ENCODE measurements around the gene KLF15.
A peak's percentile ranks its signal among the peaks of the same experiment; 100 is the strongest.

The KLF15 gene

GRCh38 chr3:126358816-126359181 lies 1.6 kb upstream of the KLF15 start:
- Histone ChIP-seq H3K9me2 (replicated peaks; ENCODE audit: control insufficient read depth, low read length) (no peaks in the 10 kb centered on the region), H3K27ac (ENCODE audit: low read depth, low read length) (no peak overlapping the region), H3K4me3 (ENCODE audit: low read length) (no peak overlapping the region), H3K27me3 (ENCODE audit: control insufficient read depth, low read length) (peaks cover 24% of the 10 kb centered on the region), H4K20me1 (ENCODE audit: control insufficient read depth, insufficient read depth, low read depth, low read length) (no peaks in the 10 kb centered on the region), H3K4me2 (ENCODE audit: low read length) (no peak overlapping the region), H3K9me3 (ENCODE audit: control insufficient read depth, insufficient read depth, low read length) (no peaks in the 10 kb centered on the region), H3K4me1 (ENCODE audit: control insufficient read depth, low read length) (peaks cover 49% of the 10 kb centered on the region), H3F3A (ENCODE audit: control insufficient read depth, insufficient read depth) (peaks cover 8% of the 10 kb centered on the region), H3K36me3 (ENCODE audit: control insufficient read depth, low read length) (no peaks in the 10 kb centered on the region), H3K79me2 (ENCODE audit: control insufficient read depth, low read length) (no peaks in the 10 kb centered on the region)
- TF ChIP-seq, protein P1, sequence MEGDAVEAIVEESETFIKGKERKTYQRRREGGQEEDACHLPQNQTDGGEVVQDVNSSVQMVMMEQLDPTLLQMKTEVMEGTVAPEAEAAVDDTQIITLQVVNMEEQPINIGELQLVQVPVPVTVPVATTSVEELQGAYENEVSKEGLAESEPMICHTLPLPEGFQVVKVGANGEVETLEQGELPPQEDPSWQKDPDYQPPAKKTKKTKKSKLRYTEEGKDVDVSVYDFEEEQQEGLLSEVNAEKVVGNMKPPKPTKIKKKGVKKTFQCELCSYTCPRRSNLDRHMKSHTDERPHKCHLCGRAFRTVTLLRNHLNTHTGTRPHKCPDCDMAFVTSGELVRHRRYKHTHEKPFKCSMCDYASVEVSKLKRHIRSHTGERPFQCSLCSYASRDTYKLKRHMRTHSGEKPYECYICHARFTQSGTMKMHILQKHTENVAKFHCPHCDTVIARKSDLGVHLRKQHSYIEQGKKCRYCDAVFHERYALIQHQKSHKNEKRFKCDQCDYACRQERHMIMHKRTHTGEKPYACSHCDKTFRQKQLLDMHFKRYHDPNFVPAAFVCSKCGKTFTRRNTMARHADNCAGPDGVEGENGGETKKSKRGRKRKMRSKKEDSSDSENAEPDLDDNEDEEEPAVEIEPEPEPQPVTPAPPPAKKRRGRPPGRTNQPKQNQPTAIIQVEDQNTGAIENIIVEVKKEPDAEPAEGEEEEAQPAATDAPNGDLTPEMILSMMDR (IDR thresholded peaks at IDR 0.05; ENCODE audit: low read depth, low read length, poor library complexity, severe bottlenecking): no peak
- no peak for TF ChIP-seq EZH2phosphoT487 (IDR thresholded peaks at IDR 0.05; ENCODE audit: borderline replicate concordance, low read length)

- Histone ChIP-seq H3K4me2 (ENCODE audit: low read length) (peak overlapping the region; percentile 100), H3K4me3 (ENCODE audit: low read length) (peak overlapping the region; percentile 79)
- TF ChIP-seq, protein P1 (IDR thresholded peaks at IDR 0.05; ENCODE audit: low read depth, low read length, poor library complexity, severe bottlenecking): no peak
- TF ChIP-seq EZH2phosphoT487 (IDR thresholded peaks at IDR 0.05; ENCODE audit: borderline replicate concordance, low read length): no peak
Measured at GRCh38 chr3:126358038-126358815, 1.0 kb upstream of the KLF15 start.

DNA sequence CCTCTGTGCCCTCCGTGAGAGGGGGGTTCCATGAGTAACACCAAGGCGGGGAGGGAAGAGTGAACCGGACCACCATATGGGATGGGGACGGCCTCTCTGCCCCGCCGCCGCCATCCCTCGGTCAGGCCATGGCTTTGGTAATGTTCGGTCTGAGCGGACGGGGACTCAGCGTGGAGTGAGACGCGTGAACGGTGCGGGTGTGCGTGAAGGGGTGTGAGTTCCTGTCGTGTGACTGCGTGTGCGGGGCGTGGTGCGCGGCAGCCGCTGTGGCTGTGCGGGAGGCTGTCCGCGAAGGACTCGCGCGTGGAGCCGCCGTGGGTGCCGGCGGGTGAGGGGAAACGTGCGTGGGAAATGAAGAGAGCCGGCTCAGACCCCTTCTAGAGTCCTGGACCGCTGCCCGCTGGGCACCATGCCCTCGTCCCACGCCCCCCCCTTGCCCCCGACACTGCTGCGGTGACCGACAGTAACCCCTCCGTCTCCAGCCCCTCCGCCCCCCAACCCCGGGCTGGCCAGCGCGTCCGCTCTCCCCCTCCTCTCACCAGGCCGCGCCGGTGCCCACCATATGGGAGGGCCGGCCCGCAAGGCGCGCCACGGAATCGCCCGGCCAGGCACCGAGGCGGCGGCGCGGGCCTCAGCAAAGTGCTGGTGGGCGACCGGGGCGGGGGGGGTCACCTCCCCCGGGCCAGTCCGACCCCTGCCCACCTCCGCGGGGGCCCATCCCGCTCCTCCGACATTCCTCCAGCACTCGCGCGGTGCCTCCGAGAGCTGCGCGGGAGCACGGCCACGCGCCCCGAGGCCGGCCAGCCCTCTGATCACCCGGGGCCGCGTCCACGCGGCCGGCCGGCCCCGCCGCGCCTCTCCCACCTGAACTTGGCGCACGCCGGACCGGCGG lies 589 bp downstream of the KLF15 start:
- Histone ChIP-seq H3K4me2 (ENCODE audit: low read length) (peak overlapping the region; percentile 97), H3K4me3 (ENCODE audit: low read length) (peak overlapping the region; percentile 77), H3K27ac (ENCODE audit: low read depth, low read length) (peak overlapping the region; percentile 94)

More at GRCh38 chr3:126358038-126358815, 1.0 kb upstream of the KLF15 start:
- Histone ChIP-seq H3K27me3 (ENCODE audit: control insufficient read depth, low read length) (peaks cover 24% of the 10 kb centered on the region), H3K4me1 (ENCODE audit: control insufficient read depth, low read length) (peaks cover 49% of the 10 kb centered on the region), H4K20me1 (ENCODE audit: control insufficient read depth, insufficient read depth, low read depth, low read length) (no peaks in the 10 kb centered on the region), H3K36me3 (ENCODE audit: control insufficient read depth, low read length) (no peaks in the 10 kb centered on the region), H3K9me3 (ENCODE audit: control insufficient read depth, insufficient read depth, low read length) (no peaks in the 10 kb centered on the region), H3K79me2 (ENCODE audit: control insufficient read depth, low read length) (no peaks in the 10 kb centered on the region), H3K27ac (ENCODE audit: low read depth, low read length) (no peak overlapping the region), H3F3A (ENCODE audit: control insufficient read depth, insufficient read depth) (peaks cover 8% of the 10 kb centered on the region), H3K9me2 (replicated peaks; ENCODE audit: control insufficient read depth, low read length) (no peaks in the 10 kb centered on the region)

More for the DNA sequence above, 589 bp downstream of the KLF15 start:
- Histone ChIP-seq H3K36me3 (ENCODE audit: control insufficient read depth, low read length) (no peaks in the 10 kb centered on the region), H3K9me3 (ENCODE audit: control insufficient read depth, insufficient read depth, low read length) (no peaks in the 10 kb centered on the region), H3F3A (ENCODE audit: control insufficient read depth, insufficient read depth) (peaks cover 8% of the 10 kb centered on the region), H3K27me3 (ENCODE audit: control insufficient read depth, low read length) (peaks cover 24% of the 10 kb centered on the region), H4K20me1 (ENCODE audit: control insufficient read depth, insufficient read depth, low read depth, low read length) (no peaks in the 10 kb centered on the region), H3K9me2 (replicated peaks; ENCODE audit: control insufficient read depth, low read length) (no peaks in the 10 kb centered on the region), H3K79me2 (ENCODE audit: control insufficient read depth, low read length) (no peaks in the 10 kb centered on the region), H3K4me1 (ENCODE audit: control insufficient read depth, low read length) (peaks cover 45% of the 10 kb centered on the region)
- no peak for TF ChIP-seq EZH2phosphoT487 (IDR thresholded peaks at IDR 0.05; ENCODE audit: borderline replicate concordance, low read length)
- TF ChIP-seq, protein P1 (IDR thresholded peaks at IDR 0.05; ENCODE audit: low read depth, low read length, poor library complexity, severe bottlenecking): no peak
